Skin of body (tissue), 2 donors: ENCODE results near the gene NPPB. TPM values are rescaled to one million over a fixed set of nuclear protein-coding genes. Genes with fewer than 3 reads are reported as not detected.

ENCODE experiments used
- DNase-seq: peaks from one replicate; lab custom pipeline; 2025; lab: John Stamatoyannopoulos, UW
- total RNA-seq: library from RNA; depleted of rRNA; stranded (reverse); fragments of >200 nt; gene quantifications from one replicate; pipeline ENCODE4 v1.2.3, GENCODE V29; 2014

Gene NPPB
- total RNA-seq, 1 donor from 2014 or later: not detected

GRCh38 chr1:11881749-11882441, 23.1 kb upstream of the NPPB start:
- no peak for DNase-seq

- peak; percentile 49 for DNase-seq
These were observed 22.4 kb upstream of the NPPB start for GRCh38 chr1:11880911-11881748.

GRCh38 chr1:11880181-11880575, 21.4 kb upstream of the NPPB start:
- DNase-seq: no peak

GRCh38 chr1:11879311-11880180, 20.8 kb upstream of the NPPB start:
- DNase-seq: no peak

GRCh38 chr1:11878891-11879190, 20.1 kb upstream of the NPPB start:
- no peak for DNase-seq

DNA sequence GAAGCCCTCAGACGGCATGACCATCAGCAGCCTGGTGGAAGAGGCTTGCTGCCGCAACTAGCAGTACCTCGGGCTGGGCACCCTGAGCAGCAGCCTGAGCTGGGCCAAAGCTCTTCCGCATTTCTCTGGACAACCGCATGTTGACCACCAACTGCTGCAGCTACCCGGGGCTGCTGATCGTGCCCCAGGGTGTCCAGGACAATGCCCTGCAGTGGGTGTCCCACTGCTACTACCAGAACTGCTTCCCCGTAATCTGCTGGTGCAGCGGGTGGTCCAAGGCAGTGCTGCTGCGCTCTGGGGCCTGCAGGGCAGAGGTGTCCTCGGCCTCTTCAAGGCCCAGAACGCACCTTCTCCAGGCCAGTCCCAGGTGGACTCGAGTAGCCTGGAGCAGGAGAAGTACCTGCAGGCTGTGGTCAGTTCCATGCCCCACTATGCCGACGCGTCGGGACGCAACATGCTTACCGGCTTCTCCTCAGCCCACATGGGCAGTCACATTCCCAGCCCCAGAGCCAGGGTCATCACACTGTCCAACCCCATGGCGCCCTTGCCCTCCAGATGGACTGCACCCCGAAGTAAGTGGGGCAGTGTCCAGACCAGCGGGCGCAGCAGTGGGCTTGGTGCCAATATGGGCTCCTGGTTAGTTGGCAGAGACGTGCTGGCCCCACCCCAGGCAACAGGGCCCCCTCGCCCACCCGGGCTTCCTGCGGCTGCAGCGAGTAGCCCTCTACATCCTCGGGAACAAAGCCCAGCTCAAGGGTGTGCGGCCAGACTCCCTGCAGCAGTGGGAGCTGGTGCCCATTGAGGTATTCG, 19.5 kb upstream of the NPPB start:
- no peak for DNase-seq

DNA sequence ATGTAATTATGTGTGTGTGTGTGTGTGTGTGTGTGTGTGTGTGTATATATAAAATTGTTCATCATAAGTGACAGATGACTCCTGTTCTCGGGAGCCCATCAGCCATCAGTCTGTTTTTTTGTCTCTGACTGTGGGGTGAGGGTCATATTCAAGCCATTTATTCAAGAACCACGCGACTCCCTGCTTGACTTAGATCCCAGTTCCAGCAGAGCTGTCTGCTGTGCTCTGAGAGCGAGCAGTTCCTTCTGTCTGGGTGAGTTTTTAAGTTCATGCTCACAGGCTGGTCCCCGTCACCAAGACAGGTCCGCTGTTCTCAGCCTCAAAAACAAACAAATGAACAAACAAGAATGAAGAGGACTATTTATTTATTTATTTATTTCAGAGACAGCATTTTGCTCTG, 18.3 kb upstream of the NPPB start:
- DNase-seq: no peak

DNA sequence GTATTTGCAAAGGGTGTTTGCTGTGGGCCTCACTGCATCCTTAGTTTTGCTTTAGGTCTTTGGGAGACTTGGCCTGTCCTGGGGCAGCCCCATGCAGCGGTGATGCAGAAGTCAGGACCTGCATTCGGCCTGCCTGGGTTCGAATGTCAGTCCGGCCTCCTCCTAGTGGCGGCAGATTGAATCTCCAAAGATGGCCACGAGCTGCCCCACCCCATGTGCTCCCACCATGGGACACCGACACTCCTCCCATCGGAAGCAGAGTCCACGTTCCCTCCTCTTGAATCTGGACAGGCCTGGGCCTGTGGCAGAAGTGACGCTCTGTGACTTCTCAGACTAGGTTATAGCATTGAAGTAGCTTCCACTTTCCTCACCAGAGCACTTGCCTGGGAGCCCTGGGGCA, 16.3 kb upstream of the NPPB start:
- no peak for DNase-seq

- no peak for DNase-seq
These were observed 15.9 kb upstream of the NPPB start for GRCh38 chr1:11874624-11875023.

GRCh38 chr1:11874258-11874562, 15.5 kb upstream of the NPPB start:
- no peak for DNase-seq

DNA sequence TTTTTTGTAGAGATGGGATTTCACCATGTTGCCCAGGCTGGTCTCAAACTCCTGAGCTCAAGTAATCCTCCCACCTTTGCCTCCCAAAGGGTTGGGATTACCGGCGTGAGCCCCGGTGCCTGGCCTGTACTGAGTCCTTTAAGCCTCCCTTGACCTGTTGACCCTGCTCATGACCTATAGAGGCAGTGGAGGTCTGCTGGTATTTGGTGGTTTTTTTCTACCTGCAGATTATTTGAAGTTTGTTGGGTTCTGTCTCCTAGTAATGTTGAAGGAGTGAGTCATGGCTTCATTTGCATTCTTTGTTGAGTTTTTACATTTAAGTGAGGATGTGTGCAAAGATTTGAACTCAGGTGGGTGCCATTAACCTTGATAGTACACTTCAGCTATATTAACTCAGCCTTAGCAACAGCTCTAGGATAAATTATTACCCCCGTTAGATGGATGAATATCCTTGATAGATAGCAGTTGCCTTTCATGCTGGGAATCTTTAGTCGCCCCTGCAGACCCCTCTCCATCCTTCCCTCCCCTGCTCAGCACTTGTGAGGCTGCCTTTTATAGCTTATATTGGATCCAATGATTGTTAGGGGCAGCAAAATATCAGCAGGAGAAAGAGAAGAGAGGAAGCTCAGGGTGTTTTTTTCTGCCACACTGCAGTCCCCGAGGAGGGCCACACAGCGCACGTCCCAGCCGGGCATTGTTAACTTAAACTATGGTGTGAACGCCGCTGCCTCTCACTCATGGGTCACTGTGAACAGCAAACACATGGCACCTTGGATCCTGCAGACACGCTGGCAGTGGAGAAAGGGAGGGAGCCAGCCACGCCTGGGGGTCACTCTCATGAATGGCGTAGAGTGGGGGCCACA, 14.9 kb upstream of the NPPB start:
- no peak for DNase-seq

DNA sequence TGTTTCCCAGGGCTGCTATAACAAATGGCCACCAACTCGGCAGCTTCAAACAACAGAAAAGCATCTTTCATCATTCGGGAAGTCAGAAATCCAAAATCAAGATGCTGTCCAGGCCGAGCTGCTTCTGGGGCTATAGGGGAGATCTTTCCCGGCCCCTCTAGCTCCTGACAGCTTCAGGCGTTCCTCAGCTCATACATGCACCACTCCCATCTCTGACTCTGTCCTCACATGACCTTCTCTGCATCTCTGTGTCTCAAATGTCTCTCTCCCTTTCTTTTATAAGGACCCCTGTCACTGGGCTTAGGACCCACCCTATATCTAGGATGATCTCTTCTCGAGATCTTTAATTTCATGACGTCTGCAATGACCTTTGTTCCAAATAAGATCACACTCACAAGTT, 13.8 kb upstream of the NPPB start:
- no peak for DNase-seq

- DNase-seq: no peak
These were observed 11.0 kb upstream of the NPPB start for GRCh38 chr1:11869650-11870207.

GRCh38 chr1:11869104-11869503, 10.4 kb upstream of the NPPB start:
- DNase-seq: no peak

- no peak for DNase-seq
These were observed 9.7 kb upstream of the NPPB start for GRCh38 chr1:11868331-11868980.

- no peak for DNase-seq
These were observed 4.1 kb upstream of the NPPB start for GRCh38 chr1:11862890-11863289.

GRCh38 chr1:11860587-11860986, 1.8 kb upstream of the NPPB start:
- no peak for DNase-seq

DNA sequence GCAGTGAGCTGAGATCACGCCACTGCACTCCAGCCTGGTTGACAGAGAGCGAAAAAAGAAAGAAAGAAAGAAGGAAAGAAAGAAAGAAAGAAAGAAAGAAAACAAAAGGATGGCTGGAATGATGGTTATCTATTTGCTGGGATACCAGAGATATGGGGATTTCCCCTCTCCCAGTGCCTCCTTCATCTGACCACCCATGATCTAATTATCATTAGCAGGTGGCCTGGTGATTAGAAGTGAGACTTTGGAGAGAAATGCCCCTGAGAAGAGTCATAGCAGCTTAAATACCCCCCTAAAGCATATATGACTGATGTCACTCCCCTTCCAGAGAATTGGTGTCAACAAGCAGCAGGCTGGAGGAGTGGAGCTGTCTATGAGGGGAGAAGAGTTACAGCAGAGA, 1.3 kb upstream of the NPPB start:
- no peak for DNase-seq

DNA sequence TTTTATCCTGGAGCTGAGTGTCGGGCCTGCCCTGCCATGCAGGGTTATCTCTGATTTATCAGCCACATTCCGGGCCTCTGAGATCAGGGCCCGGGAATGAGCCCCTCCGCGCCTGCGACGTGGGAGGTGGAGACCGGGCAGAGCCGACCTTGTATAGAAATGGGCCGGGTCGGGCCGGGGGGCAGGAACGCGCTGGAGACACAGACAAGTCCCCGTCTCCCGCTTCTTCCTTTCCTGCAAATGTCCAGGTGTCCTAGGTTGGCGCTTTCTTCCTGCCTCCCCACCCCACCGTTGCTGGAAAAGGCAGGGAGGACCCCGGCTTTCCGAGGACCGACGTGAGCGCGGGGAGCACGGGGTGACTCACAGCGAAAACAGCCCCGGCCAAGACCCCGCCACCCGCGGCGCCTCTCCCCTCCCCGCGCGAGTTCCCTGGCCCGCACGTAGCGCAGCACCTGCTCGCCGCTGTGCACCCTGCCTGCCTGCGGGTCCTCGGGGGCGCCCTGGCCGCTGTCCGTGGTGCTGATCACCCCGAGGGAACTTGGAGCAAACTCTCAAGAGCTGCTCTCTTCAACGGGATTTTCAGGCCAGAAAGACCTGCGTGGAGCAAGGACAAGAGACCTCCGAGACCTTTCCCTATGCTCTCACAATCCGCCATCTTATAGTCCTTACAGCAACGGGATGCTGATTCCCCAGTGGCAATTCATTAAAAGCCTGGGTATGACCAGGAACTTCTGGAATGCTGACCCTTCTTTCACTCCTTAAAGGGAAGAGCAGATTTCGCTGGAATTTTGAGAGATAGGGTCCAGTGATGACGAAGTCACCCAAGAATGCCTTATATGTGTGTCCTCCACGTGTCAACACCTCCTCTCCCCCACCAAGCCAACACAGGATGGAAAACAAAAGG, 475 bp upstream of the NPPB start:
- no peak for DNase-seq
